GM19455 (cell line): ENCODE results near the gene RPL23.

ENCODE experiments used
- ATAC-seq: cut with Tn5 transposase; IDR thresholded peaks from one replicate; pipeline ENCODE4 v1.9.1; 2021; ENCODE audit not compliant: unreplicated experiment

The RPL23 gene

DNA sequence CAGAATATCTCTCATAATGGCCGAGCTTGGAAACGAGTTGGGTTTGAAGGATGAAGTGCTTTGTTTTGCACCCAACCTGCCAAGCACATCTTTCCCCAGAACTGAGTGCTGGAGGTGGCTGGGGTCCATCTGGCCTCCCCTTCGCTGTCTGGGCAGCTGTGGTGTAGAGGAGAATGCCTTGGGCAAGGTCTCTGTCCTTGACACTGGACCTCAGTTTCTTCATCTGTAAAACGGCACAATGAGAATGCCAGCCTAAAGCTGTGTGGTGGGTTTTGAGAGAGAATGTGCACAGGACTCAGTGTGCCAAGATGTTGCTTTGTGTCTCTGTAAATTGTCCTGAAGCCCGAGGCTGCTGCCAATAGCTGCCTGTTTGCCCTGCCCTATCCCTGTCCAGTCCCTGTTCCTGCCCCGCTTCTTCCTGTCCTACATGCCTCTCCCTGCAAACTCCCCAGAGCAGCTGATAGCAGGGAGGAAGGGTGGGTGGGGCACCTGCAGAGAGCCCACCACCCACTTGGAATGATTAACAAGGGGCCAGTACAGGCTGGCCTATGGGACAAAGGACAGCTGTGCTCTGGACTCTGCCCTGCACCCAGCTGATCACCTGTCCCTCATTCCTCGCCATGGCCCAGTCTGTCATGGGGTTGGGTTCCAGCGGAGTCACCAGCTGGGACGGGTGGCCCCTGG lies 31.7 kb upstream of the RPL23 start:
- ATAC-seq: no peak

DNA sequence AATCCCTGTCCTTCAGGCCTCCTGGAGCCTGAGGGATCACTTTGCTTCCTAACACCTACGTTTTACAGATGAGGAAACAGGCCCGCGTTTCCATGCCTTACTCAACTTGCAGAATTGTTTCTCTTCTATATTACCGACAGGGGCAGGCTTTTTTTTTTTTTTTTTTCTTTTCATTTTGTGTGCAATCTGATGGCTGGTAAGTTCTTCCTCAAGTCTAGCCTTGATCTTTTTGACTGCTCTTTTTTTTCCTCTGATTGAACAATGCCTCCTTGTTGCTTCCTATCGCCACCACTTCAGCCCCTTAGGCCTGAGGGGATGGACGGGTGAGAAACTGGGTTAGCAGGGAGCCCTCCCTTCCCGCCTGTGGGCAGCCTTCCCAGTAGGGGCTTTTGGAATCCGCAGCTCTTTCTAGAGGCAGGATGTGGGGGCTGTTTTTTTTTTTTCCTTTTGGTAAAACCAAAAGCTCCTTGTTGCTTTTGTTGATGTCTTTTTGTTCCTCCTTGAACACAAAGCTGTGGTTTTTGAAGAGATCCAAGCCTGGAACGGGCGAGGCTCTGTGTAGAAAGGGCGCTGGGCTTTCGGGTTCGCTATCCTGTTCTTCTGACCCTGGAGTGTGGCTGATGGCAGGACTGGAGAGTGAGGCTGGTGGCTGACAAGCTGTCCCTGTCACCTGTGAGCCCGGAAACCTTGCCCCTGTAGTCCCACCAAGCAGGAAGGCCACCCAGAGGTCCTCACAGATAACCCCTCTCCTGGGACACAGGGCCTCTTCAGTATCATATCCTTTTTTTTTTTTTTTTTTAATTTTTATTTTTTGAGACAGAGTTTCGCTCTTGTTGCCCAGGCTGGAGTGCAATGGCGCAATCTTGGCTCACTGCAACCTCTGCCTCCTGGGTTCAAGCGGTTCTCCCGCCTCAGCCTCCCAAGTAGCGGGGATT lies 30.3 kb upstream of the RPL23 start:
- ATAC-seq: no peak

DNA sequence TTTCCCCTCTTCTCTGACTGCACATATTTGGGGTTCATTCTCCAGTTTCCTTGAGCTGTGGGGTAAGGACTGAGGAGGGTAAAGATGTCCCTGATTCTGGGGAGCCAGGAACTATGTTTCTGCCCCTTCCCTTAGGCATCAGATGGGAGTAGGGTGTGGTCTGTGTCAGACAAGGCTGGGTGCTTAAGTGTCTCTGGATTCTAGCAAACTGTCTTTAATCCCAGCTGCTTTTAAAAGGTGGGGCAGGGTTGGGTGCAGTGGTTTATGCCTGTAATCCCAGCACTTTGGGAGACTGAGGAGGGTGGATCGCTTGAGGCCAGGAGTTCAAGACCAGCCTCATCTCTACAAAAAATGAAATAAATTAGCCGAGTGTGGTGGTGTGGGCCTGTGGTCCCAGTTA lies 29.3 kb upstream of the RPL23 start:
- no peak for ATAC-seq

DNA sequence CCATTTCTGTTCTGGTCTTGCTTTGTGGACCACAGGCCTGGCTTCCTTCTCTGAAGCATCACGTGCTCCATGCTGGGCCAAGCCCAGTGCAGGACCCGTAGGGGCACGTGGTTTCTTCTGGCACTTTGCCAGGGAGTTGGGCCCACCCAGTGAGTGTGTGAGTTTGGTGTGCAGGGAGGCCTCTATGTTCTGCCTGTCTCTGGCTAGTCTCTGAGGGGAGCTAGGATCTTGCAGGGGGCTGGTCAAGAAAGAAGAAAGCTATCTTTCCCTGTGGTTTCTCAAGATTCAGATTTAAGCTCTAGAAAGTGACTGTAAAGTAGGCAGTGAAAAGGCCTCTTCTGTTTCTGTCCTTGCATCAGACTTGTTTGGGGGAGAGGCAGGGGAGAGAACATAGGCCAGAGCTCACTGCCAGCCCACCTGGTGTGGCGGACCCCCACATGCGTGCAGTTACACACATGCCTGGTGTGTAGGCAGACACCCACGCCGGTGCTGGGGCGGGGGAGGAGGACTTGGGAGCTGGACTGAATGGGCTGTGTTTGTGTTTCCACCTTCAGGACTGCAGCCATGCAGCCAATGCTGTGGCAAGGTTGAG lies 28.2 kb upstream of the RPL23 start:
- ATAC-seq: no peak

DNA sequence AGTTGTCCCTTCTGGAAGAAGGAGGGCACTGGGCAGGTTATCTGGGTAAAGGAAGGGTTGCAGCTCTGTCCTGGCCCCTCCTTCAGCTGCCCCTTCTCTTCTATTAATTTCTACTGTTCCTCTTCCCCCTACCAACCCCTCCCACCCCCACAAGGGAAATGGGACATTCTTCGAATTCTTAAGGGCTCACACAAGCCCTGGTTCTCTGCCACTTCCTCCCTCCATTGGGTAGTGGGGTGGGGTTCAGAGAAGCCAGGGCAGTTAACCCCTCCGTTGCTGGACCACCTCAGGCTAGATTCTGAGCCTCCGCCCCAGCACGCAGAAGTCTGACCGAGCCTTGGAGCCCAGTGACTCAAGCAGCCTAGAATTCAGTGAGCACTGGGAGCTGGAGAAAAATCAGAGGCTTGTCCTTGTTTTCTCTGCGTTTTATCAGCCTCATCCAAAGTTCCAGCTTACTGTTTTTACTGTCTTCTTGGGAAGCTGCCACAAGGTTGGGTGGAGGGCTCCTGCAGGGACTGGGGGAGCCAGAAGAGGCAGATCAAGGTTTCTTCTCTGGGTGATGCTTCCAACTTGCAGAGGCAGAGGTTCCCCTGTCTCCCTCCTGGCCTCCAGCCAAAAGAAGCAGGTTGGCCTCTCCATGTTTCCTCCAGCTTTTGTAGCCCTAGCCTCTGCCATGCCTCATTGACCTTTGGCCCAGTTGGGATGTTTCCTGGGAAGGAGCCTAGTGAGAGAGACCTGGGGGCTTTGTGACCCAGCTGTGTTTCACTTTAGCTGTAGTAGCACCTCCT lies 26.6 kb upstream of the RPL23 start:
- no peak for ATAC-seq

DNA sequence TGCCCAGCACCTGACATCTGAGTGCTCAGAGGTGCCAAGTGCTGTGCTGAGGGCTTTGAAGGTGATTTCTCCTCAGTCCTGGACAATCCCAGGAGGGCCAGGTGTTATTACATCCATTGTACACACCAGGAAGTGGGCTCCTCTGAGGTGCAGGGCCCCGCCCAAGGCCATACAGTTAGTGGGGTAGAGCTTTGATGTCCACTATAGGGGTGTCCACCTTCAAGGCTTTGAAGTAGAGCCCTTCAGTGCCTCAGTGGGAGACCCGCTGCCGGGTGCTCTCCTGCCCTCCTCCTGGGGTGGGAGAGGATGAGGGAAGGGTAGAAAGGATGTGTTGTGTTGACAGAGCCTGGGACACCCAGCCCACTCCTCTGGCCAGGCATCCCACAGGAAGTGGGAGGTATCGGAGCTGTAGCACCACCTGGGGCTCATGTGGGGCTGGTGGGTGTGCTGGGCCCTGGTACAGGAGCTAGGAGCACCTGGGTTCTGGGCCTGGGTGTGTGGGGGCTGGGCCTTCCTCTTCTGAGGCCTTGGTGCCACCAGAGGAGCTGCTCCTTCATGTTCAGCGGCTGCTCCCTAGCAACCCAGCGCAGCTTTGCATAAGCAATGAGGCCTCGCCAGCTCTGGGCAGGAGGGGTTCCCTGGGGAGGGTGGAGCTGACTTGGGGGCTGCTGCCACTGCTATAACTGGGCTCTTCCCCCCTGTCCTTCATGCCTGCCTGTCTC lies 23.8 kb upstream of the RPL23 start:
- ATAC-seq: no peak

DNA sequence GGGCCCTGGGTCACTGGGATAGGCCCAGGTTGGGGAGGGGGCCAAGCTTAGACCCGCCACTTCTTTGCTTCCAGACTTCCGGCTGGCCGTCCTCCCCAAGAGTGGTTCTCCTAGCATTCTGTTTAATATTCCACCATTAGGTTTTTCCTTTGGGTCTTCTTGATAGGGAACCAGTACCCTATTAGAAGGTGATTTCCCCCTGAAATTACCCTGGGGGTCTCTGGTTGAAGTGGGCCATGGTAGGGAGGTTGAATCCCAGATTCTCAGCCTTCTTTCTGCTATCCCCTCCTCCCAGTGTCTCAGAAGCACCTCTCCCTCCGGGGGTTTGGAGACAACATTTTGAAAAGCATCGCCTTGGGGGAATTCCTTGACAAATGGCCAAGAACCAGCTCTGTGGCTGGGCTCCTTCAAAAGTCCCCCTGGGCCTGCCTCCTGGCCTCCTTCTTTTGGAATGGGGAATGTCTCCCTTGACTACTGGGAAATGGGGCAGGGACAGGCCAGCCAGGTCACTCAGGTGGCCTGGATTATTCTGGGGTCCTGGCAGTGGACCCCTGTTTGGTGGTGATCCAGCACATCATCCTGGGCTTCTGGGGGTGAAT lies 22.1 kb upstream of the RPL23 start:
- ATAC-seq: no peak

DNA sequence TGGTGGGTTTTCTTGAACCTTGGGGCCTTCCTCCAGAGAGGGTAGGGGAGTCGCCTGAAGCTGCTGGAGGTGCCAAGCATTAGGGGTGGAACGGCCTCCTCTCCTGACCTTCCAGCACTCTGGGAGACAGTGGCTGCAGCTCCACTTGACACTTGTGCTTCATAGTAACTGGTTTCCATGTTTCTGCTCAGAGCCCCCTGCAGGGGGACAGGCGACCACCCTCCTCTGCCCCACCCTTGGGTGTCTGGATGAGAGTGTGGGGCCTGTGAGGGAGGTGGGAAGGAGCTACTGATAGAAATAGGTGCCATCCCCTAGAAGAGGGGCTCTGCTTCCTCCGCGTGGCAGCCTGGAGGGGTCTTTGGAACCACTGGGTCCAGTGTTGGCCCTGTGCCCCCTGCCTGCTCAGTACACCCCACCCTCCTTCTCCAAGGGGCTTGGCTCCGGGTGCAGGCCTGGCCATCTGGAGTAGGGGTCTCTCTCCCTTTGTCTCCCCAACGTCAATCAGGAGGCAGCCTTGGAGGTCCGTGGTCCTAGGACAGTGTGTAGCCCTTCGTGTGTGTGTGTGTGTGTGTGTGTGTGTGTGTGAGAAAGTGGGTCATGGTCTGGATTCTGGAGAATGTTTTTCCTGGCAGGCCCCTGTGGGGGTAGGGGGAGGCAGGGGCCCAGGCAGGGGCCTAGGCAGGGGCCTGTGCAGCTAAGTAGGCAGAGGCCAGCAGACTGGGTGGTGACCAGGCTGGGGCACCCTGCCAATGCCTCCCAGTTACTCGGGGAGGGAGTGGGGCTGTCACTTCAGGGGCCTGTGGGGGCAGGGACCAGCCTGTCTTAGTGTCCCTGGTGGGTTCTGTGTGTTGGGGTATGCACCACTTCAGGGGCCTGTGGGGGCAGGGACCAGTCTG lies 21.2 kb upstream of the RPL23 start:
- ATAC-seq: no peak

DNA sequence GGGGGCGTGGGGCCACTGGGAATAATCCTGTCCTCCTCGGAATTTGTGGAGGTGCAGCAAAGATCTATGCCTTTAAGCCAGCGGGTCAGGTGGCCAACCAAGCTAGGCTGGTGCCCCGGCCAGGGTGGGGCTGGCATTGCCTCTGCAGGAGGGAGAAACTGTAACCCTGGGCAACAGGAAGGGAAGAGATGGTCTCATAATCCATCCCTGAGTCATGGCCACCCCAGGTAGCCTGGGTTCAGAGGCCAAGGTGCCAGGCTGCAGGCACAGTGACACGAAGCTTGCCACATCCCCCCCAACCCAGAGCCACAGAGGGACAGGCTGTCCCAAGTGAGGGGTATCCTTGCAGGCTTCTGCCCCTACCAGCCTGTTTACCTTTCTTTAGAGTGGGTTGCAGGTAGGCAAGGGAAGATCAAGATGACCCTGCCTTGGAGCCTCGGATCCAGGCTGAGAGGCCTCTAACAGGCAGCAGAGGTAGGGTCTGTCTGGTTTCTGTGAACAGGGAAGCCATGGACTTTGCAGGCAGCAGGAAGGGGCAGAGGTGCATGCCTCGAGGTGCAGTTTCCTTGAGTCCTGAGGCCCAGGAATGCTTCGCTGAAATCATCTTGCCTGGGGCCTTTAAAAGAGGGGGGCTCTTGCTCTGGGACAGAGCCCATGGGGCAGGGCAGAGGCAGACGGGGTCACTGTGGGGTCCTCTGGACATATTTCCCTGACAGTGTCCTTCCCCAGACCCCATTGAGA lies 20.3 kb upstream of the RPL23 start:
- no peak for ATAC-seq

DNA sequence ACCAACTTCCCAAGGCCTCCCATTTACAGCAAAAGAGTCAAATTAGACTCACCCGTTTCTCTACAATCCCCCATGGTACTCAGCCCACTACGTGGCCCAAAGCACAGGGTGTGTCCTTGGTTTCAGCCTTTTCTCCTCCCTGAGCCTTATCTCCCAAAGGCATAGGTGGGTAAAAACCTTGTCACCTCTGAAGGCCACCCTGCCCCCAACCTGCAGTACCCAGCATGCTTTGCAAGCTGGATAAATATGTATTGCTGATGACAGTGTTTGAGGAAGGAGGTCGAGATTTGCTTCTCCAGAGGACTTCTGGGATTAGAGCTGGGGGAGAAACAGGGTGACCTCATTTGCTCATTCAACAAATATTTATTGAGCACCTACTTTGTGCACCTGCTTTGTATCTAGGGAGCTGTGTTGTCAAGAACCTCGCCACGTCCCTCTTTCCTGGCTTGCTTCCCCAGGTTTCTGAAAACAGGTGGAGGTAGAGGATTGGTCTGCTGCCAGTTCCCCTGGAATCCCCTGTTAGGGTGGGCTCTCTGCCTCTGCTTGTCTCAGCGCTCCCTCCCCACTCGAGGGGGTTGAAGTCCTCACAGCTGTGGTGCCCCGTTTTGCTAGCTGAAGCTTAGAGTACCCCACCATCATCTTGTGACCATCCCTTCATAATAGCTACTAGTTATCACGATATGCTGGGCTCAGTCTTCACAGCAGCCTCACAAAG lies 19.3 kb upstream of the RPL23 start:
- no peak for ATAC-seq

DNA sequence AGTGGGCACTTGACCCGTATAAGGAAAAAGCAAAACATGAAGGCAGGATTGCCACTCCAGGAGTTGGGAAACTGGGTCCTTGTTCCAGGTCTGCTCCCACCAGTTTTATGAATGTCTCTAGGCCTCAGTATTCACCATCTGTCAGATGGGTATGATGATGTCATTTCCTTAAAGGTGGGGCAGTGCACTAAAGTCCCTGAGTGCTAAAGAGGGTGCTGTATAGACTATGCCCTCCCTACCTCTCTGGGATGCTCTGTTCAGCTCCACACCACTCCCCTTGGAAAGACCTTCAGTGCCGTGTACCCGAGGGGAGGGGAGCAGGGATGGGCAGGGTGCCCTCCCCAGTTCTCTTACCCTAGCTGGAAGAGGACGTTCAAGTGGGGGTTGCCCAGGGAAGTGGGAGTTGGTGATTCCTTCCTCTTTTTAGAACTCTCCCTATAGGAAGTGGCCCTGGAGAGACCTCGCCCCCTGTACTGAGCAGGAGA lies 18.5 kb upstream of the RPL23 start:
- ATAC-seq: no peak

DNA sequence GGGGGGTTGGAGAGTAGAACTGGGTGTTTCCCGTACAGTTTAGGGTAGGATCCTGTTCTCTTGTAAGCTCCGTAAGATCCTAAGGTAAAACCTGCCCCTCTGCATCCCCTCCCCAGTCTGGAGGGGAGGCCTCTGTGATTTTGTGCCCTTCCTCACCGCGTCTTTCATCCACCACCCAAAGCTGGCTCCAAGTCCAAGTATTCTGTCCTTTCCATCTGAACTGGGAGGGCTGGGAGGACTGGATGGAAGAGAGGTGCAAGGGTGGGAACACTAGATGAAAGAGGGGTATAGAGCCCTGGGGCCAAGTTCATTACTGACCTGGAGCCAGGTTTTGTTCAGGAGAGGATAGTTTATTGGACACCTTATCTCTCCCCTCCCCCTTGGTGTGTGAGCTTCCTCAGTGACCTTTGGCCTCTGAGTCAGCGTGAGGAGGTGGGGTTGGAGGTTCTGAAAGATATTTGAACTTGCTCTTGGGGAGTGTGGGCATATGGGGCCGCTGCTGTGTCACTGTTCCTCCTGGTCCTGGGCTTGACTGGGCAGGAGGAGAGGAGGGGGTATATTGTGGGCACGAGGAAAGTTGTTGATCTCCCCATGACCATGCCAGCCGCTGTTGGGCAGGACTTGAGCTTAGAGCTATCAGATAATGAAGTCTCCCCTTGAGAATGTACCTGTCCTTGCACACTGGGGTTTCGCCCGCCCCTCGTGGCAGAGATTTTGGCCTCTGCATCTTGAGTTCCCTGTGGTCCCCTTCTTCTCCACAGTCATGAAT lies 17.9 kb upstream of the RPL23 start:
- no peak for ATAC-seq

DNA sequence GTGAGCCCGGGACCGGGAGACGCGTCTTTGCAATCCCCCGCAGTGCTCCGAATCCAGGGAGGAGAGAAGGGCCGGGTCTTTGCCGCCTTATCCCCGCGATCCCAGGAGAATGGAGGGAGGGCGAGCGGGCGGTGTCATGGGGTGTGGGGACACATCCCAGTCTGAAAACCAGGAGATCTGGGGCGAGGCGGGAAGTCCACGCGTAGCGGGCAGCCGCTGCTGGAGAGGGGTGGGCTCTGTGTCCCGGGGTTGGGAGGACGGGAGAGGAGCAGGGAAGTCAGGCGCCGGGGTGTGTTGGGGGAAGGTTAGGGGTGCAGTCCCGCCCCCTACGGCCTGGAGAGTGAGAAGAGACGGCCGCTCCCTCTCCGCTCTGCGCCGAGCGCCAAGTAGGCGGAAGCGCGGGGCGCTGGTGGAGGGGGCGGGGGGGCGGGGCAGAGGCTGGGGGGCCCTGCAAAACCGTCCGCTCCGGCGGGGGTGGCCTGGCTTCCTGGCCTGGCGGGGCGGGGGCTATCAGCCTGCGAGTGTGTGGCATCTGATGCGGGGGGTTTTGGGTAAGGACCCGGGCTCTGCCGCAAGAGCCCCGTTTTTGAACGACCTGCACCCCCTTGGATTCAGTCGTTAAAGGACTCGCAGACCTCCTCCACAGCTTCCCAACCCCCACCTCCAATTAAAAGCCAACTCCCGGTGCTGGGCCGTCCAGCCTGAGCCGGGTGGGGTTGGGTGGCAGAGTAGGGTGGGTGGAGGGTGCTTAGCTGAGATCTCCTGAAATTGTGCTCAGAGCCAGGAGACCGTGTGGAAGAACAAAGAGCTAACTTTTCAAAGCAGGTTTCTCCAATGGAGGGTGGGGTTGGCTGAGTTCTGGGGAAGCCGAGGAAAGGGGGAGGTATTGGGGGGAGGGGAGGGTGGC lies 17.0 kb upstream of the RPL23 start:
- no peak for ATAC-seq

DNA sequence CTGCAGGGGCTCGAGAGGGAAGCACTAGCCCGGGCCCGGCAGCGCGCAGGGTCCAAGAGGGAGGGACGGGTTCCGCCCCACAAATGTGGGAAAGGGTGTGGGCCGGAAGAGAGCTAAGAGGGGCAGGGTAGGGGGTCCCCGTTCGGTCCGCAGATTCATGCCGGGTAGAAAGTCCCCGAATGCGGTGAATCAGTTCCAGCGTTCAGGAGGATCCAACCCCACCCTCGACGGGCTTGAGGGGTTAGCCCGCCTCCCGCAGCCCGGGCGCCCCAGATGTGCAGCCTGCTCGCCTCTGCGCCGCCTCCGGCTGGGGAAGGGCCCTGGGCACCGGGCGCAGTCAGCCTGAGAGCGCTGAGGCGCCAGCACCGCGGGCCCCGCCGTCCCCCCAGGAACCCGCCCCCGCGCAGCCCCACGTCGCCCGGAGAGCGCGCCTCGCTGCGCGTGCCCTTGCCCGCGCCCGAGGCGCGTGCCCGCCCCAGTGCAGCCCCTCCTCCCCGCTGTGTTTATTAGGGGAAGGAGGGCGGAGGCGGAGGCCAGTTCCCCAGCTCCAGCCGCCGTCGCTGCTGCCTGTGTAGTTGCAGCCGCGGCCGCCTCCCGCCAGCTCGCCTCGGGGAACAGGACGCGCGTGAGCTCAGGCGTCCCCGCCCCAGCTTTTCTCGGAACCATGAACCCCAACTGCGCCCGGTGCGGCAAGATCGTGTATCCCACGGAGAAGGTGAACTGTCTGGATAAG lies 16.2 kb upstream of the RPL23 start, which contains the start of gene LASP1:
Gene LASP1 (plus strand): TSS at position 533 of the 733 bp plus-strand sequence. CDS start 132 bp downstream, at position 665.
- peak; percentile 44 for ATAC-seq
